Hepatocyte (in vitro differentiated cells): ENCODE results near the gene USP22.

Experiments
- EZH2 ChIP-seq: fragments of 200-600 bp; sonication (generic); IDR thresholded peaks from 2 replicates; pipeline ENCODE4 v1.6.1; 2016; ENCODE audit warnings: antibody characterized with exemption, mild to moderate bottlenecking, borderline replicate concordance
- TF ChIP-seq, protein P1 (sequence below): fragments of 200-600 bp; sonication (generic); IDR thresholded peaks from 2 replicates; pipeline ENCODE4 v1.5.1; 2016; ENCODE audit warnings: antibody characterized with exemption, mild to moderate bottlenecking; ENCODE audit not compliant: poor library complexity

DNA sequence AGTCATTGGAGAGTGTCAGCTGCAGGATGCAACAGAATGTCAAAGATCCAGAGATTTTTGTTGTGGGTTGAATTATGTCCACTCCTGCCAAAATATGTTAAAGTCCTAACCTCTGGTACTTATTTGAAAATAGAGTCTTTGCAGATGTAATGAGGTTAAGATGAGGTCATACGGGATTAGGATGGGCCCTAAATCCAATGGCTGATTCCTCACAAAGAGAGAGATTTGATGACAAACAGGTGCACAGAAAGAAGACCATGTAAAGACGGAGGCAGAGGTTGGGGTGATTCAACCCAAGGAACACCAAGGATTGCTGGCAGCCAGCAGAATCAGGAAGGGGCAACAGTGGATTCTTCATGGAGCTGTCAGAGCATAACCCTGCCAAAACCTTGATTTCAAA is 34.5 kb upstream of the USP22 start:
- TF ChIP-seq, protein P1, sequence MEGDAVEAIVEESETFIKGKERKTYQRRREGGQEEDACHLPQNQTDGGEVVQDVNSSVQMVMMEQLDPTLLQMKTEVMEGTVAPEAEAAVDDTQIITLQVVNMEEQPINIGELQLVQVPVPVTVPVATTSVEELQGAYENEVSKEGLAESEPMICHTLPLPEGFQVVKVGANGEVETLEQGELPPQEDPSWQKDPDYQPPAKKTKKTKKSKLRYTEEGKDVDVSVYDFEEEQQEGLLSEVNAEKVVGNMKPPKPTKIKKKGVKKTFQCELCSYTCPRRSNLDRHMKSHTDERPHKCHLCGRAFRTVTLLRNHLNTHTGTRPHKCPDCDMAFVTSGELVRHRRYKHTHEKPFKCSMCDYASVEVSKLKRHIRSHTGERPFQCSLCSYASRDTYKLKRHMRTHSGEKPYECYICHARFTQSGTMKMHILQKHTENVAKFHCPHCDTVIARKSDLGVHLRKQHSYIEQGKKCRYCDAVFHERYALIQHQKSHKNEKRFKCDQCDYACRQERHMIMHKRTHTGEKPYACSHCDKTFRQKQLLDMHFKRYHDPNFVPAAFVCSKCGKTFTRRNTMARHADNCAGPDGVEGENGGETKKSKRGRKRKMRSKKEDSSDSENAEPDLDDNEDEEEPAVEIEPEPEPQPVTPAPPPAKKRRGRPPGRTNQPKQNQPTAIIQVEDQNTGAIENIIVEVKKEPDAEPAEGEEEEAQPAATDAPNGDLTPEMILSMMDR, result no peak
- no peak for TF ChIP-seq EZH2
